Activated CD4-positive, CD25-positive, alpha-beta regulatory T cell (primary cell): ENCODE data around the gene BIRC2.
A peak's percentile ranks its signal among the peaks of the same experiment; 100 is the strongest.

Source experiments
- DNase-seq, 4 experiments: peaks; one replicate each; lab custom pipeline; 2025; lab: John Stamatoyannopoulos, UW

The BIRC2 gene

DNA sequence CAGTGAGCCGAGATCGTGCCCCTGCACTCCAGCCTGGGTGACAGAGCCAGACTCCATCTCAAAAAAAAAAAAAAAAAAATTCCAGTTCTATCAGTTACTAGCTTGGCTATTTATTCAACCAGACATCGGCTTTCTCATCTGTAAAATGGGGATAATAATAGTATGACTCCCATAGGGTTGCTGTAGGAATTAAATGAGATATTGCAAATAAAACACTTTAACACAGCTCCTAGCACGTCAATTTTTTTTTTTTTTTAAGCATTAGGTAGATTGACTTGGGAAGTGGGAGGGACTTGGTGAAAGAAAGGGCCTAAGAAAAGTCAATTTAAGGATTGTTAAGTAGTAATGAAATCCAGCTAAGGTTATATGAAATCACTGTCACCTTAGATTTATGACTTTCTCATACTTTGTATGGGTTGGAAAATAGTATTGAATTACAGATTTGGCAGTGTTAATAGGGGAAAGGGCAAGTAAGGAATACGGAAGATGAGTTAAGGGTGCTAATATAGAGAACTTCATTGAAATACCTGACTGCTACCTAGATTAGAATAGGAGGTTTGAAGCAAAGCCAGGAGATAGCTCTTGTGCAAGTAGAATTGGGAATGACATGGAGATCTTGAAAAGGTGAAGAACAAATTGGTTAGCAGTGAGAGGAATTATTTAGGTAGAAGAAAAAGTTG lies 28.8 kb downstream of the BIRC2 start:
- DNase-seq = no peak

DNA sequence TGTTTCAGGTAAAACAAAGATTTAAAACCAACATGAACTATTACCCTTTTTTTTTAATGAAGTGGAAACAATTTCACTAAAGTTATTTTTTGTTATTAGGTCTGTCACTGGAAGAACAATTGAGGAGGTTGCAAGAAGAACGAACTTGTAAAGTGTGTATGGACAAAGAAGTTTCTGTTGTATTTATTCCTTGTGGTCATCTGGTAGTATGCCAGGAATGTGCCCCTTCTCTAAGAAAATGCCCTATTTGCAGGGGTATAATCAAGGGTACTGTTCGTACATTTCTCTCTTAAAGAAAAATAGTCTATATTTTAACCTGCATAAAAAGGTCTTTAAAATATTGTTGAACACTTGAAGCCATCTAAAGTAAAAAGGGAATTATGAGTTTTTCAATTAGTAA lies 30.9 kb downstream of the BIRC2 start:
- no peak for DNase-seq

DNA sequence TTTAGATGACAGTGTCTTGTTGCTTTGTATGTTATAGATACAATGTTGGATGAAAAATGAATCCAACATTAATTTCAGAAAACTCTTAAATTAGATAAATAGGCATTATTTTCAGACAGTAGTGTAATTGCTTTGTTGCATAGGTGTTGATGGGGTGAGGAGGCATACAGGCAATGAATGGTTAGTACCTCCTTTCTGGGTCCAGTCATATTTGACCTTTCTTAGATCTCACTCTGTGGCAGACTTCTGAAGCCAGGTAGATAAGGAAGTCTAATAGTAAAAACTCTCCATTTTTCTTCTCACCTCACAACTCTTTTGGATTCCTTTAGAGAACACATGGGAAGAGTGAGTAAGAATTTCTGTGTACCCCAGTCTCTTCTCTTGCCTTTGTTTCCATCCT lies 31.8 kb downstream of the BIRC2 start:
- no peak for DNase-seq

GRCh38 chr11:102382384-102382783 lies 35.4 kb downstream of the BIRC2 start:
- no peak for DNase-seq

- DNase-seq = no peak
Observed at GRCh38 chr11:102383839-102384238, 36.8 kb downstream of the BIRC2 start.

- no peak for DNase-seq
Observed at GRCh38 chr11:102384419-102385079, 37.5 kb downstream of the BIRC2 start.

GRCh38 chr11:102385085-102386007 lies 38.3 kb downstream of the BIRC2 start:
- no peak for DNase-seq

DNA sequence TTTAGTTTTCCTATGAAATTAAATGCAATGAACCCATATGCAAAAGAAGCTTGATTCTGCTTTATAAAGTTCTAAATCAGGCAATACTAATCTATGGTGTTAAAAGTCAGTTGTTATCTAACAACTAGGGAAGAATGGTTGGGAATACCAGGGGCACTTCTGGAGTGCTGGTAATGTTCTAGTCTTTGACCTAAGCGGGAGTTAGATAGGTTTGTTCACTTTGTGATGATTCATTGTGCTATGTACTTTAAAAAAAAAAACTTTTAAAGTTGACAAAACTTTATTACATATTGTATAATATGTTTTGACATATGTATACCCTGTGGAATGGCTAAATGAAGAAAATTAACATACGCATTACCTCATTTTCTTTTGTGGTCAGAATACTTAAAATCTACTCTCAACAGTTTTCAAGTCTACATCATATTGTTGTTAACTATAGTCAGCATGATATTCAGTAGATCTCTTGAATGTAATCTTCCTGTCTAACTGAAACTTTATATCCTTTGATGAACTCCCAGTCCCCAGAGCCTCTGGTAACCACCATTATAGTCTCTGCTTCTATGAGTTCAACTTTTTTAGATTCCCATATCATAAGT lies 39.2 kb downstream of the BIRC2 start:
- DNase-seq = no peak

- DNase-seq = no peak
Observed at GRCh38 chr11:102387043-102387781, 40.2 kb downstream of the BIRC2 start.

GRCh38 chr11:102389253-102389652 lies 42.2 kb downstream of the BIRC2 start:
- no peak for DNase-seq

DNA sequence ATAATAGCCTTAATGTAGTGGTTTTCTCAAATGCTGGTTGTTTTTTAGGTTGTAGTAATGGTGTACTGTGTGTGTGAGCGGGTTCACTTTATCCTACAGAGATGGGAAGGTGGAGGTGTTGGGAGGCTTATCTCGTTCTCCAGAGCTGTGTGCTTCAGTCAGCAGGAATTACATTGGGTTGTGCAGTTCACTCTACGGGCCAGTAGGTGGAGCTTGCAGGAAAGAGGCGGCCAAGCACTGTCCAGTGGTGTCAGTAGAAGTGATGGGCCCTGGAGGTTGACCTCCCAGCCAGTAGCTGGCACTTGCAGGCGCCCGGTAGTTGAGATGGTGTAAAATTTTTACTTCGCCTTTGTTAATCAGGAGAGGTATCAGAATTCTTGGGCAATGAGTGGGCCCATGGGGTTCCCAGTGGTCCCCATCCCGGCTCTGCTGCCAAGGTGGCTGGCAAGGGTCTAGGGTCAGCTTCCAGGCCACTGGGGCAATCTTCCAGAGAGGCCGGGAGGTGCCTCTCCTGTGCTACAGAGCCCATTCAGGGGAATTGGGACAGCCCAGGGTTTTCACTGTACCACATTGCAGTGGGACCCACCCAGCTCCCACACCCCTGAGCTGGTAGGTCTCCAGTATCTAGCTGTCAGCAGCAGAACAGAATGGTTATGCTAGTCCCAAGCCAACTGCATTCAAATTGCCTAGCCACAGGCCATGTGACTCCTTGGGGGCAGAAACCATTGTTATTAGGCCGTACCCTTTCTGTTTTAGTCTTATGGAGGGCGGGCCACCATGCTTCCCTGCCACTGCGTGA lies 43.9 kb downstream of the BIRC2 start:
- peak in 3 of 4 experiments; percentile 13 to 17 (median 14) for DNase-seq

- no peak for DNase-seq
Observed at GRCh38 chr11:102391549-102392237, 44.7 kb downstream of the BIRC2 start.

DNA sequence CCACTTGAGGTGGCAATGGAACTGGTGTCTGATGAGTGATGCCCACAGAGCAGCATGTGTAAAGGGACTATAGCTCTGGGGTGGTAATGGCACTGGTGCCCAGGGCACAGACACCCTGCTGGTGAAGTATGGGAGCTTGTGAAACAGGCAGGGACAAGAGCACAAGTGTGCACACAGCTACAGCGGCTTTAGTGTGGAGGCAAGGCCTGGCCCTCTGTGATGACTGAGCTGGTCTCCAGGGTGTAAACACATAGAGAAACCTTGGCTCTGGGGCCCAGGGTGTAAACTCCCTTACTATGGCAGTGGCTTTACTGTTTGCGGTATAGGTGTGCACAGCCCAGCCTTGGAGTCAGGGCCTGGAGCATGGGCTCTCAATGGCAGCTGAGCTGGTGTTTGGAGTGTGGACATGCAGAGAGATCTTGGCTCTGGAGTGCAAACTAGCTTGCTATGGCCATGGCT lies 46.3 kb downstream of the BIRC2 start:
- no peak for DNase-seq

GRCh38 chr11:102395720-102396393 lies 48.8 kb downstream of the BIRC2 start:
- no peak for DNase-seq

DNA sequence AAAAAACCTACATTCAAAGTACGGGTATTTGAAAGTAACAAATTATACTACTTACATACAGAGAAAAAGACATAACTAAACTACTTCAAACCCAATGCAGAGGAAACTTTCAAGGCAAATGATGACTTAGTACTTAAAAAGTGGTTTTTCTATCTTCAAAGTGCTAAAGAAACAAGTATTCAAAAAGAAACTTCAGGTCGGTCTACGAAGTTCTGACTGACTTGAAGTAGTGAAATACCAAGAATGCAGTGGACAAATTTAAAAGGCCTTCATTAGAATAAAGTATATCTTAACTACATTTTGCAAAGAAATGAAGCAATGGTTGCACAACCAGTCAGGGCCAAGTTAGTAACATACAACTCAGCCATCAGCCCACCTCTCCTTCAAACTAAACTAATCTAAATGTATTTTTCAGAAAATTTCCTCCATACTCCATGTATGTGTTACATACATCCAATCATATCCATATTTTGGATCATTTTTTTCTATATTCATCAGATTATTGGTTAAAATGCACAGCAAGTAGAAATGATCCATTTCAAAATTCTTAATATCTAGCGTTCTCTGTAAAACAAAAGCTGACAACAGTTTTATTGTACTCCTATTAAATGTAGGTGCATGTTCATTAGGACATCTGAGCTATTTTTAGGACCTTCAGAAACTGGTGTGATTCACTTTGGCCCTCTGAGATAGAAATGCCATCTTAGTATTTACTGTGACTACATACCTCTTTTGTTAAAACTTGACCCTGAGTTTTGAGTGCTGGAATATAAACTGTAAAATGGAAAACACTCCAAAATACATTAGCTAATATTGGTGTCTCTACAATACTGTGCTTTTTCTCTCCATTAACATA lies 49.9 kb downstream of the BIRC2 start:
- DNase-seq = no peak

DNA sequence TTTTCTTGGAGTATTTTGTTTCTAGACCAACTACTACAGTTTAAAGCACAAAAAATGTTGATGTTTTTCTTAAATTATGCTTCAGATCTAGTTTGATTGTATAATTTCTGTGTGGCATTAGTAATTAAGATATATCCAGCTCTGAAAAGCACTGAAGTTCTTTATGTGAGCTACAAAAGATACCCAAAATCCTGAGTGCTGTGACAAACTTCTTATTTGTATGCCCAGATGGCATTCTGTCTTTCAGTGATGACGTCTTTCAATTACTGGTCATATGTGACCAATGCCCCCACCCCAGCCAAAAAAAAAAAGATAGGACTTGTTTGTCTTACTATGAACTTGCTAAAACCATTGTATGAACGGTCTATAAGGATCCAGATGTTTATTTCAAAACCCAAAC lies 51.3 kb downstream of the BIRC2 start:
- DNase-seq = no peak

DNA sequence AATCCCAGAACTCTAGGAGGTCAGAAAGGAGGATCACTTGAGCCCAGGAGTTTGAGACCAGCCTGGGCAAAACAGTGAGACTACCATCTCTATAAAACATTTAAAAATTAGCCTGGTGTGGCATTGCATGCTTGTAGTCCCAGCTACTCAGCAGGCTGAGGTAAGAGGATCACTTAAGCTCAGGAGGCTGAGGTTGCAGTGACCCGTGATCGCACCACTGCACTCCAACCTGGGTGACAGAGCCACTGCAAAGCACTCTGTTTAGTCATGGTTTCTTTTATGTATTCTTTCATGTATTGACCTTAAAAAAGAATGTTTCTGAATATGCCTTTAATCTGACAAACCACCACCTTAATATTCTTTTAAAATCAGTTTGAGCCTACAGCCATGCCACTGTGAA lies 52.2 kb downstream of the BIRC2 start:
- no peak for DNase-seq

DNA sequence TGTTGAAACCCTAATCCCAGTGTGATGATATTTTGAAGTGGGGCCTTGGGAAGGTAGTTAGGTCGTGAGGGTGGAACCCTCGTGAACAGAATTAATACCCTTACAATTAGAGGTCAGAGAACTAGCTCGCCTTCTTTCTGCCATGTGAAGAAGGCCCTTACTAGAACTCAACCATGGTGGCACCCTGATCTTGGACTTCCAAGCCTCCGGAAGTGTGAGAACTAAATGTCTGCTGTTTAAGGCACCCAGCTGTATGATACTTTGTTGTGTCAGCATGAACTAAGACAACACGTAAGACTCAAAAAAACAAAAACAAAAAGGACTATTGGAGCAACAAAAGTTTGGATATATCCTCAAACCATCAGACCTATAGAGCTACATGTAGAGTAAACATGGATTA lies 53.6 kb downstream of the BIRC2 start:
- no peak for DNase-seq

- no peak for DNase-seq
Observed at GRCh38 chr11:102401905-102402304, 54.9 kb downstream of the BIRC2 start.
